Fibroblast of peridontal ligament (primary cell): ENCODE results near the gene LRP1.
A peak's percentile ranks its signal among the peaks of the same experiment; 100 is the strongest.

ENCODE experiments used
- DNase-seq: peaks from one replicate; pipeline ENCODE4 v3.0.0-alpha.2; 2010; ENCODE audit errors: extremely low read depth

LRP1 gene

DNA sequence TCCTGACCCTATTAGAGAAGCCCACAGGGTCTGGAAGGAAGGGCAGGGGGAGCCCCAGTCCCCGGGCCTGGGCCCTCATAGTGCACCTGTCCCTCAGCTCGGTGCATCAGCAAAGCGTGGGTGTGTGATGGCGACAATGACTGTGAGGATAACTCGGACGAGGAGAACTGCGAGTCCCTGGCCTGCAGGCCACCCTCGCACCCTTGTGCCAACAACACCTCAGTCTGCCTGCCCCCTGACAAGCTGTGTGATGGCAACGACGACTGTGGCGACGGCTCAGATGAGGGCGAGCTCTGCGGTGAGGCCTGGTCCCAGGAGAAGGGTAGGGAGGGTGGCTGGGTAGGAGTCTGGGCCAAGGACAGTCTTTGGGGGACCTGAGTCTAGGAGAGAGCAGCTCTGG lies 45.4 kb downstream of the LRP1 start:
- no peak for DNase-seq

DNA sequence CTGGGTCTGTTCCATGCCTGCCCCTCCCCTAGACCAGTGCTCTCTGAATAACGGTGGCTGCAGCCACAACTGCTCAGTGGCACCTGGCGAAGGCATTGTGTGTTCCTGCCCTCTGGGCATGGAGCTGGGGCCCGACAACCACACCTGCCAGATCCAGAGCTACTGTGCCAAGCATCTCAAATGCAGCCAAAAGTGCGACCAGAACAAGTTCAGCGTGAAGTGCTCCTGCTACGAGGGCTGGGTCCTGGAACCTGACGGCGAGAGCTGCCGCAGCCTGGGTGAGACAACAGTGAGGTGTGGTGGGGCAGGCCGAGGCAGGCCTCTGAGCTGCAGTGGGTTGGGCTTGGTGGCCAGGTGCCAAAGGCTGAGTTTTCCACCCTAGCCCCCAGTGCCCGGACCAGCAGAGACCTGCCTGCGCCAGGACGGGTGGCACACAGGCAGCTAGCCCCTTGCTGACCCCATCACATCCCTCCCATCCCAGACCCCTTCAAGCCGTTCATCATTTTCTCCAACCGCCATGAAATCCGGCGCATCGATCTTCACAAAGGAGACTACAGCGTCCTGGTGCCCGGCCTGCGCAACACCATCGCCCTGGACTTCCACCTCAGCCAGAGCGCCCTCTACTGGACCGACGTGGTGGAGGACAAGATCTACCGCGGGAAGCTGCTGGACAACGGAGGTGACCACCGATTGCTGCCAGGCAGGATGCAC lies 47.3 kb downstream of the LRP1 start:
- DNase-seq = peak; percentile 75

DNA sequence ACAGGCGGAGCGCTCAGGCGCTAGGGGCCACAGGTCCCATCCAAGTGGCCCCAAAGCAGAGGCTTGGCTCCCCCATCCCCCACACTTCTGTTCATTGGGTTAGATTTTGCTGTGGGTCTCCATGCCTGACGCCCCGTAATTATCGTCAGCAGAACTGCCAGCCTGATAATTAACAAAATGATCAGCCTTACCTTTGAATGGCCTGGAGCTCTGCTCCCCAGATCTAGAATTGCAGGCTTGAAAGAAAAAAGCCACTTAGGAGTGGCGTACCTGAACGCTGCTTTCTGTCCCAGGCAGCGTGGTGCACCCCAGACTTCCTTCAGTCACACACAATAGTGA lies 47.8 kb downstream of the LRP1 start:
- DNase-seq = no peak

GRCh38 chr12:57176846-57177245 lies 48.6 kb downstream of the LRP1 start:
- no peak for DNase-seq

DNA sequence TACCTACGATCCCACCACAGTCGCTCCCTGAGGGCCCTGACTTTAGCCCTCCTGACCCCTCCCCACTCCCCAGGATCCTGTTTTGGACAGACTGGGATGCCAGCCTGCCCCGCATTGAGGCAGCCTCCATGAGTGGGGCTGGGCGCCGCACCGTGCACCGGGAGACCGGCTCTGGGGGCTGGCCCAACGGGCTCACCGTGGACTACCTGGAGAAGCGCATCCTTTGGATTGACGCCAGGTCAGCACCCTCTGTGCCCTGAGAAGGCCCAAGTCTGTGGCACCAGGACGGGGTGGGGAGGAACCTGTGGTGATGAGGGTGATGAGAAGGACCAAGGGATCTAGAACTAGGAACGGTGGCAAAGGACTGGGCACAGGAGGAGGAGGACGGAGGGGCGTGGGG lies 49.1 kb downstream of the LRP1 start:
- no peak for DNase-seq

- DNase-seq = no peak
Measured at GRCh38 chr12:57178213-57178612, 49.9 kb downstream of the LRP1 start.

- DNase-seq = no peak
Measured at GRCh38 chr12:57179331-57180086, 51.2 kb downstream of the LRP1 start.

DNA sequence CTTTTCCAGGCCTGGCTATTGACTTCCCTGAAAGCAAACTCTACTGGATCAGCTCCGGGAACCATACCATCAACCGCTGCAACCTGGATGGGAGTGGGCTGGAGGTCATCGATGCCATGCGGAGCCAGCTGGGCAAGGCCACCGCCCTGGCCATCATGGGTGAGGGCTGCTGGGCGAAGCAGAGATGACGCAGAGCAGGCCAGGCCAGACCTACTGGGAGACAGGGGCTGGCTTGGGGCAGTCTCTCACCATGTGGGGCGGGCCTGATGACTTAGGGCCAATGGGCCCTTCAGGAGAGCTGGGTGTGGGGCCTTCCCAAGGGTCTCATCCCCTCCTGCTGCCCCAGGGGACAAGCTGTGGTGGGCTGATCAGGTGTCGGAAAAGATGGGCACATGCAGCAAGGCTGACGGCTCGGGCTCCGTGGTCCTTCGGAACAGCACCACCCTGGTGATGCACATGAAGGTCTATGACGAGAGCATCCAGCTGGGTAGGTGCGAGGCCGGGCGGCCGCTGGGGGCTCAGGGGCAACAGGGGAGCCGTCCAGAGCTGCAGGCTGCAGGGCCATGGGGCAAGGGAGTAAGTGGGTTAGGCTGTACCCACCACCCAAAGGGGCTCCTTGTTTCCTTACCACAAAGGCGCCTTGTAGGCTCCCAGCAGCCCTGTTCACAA lies 52.2 kb downstream of the LRP1 start:
- DNase-seq = no peak

- DNase-seq = no peak
Measured at GRCh38 chr12:57181072-57181471, 52.8 kb downstream of the LRP1 start.

DNA sequence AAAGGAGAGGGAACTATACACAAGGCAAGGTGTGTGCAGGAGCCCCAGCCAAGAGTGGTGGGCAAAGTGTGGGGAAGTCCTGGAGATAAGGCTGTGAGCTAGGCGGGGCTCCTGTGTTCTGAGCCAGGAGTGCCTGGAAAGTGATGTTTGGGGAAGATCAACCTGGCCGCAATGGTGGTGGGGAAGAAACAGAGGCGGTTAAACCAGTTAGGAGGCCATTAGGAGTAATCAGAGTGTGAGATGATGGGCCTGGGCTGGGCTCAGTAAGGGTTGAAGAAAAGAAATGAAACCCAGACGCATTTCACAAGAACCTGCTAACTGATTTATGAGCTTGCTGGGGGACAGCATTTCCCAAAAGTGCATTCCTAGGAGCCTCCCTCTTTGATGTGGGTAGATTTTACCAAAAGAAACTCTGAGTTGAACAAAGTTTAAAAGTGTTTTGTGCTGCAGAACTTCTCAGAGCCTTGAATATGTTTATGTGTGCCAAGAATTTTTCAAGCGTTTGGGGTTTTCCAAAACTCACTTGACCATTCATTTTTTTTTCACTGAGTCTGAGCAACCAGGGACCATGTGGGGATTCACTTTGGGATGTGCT lies 53.4 kb downstream of the LRP1 start:
- peak; percentile 40 for DNase-seq

- peak; percentile 65 for DNase-seq
Measured at GRCh38 chr12:57182918-57183575, 54.8 kb downstream of the LRP1 start.

DNA sequence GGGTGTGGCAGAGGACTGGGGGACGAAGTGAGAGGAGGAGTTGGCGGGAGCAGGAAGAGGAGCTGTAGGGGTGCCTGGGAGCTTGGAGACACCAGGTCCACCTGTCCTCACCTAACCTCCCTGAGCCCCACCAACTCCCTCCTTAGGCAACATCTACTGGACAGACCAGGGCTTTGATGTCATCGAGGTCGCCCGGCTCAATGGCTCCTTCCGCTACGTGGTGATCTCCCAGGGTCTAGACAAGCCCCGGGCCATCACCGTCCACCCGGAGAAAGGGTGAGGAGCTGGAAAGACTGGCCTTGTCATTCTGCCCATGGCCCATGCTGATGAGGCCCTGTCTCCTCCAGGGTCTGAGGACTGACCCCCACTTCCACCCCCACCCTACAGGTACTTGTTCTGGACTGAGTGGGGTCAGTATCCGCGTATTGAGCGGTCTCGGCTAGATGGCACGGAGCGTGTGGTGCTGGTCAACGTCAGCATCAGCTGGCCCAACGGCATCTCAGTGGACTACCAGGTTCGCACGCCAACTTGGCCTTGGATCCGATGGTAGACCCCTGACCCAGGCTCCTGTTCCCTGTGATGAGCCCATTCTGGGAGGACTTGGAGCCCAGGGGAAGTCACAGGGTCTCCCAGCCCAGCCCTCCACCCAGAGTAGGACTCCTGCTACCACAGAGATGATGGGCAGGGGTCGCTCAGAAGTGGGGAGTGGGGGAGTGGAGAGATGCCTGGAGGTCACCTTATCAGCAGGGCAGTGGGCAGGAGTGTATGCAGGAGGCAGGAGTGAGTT lies 55.8 kb downstream of the LRP1 start:
- DNase-seq = no peak

DNA sequence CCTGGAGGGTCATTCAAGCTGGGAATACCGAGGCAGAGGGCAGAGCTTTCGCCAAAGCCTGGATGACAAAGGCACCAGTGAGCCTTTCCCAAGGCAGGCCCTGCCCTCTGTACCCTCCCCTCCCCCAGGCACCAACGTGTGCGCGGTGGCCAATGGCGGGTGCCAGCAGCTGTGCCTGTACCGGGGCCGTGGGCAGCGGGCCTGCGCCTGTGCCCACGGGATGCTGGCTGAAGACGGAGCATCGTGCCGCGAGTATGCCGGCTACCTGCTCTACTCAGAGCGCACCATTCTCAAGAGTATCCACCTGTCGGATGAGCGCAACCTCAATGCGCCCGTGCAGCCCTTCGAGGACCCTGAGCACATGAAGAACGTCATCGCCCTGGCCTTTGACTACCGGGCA lies 57.1 kb downstream of the LRP1 start:
- DNase-seq = no peak

DNA sequence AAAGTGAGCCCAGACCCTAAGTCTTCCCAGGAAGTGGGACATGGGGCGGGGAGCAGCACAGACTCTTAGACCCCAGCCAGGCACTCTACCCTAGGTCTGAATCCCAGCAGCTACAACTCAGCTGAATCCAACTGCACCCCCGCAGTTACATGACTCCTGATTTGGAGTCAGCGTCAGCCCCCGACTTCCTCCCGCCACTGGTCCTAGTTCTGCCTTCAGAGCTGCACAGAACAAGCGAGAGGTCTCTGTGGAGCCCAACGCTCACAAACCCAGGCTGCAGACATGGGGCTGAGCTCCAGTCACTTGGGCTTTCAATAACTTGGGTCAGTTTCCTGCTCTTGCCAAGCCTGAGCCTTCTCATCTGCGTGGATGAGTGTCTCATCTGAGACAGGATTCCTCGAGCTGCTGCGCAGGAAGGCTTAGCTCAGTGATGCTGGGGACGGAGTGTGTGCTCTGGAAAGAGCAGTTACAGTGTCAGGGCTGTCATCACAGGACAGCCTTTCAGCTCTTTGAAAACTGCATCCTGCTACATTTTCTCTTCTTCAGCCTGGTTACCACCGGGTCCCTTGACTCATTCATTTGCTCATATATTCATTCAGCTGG lies 57.7 kb downstream of the LRP1 start:
- DNase-seq = no peak

DNA sequence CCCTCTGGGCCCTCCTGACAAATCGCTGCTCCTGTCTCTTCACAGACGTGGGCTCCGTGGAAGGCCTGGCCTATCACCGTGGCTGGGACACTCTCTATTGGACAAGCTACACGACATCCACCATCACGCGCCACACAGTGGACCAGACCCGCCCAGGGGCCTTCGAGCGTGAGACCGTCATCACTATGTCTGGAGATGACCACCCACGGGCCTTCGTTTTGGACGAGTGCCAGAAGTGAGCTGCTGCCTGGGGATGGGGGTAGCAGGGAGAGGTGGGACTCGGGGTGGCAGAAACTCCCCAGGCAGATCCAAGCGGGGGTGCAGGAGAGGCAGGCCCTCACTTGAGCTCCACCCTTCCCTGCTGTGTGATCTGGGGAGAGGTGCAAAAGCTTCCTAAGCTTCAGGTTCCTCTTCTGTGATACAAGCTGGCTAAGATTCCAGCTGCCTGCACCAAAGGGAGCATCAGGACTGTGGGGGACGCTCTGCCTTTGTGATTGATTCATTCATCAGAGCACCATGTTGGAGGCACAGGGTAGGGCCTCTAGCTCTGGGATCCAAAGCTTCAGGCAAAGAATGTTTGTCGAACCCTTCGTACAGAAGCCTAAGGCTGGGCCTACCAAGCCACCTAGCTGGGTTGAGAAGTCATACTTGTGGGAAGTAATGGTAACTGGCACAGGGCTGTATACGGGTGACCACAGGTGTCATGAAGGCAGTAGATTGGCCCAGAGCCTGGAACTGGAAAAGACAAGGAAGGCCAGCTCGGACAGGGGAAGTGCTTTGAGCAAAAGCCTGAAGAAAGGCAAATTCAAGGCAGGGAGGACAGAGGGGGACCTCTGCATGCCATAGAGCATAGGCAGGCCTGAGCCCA lies 59.2 kb downstream of the LRP1 start:
- no peak for DNase-seq

- DNase-seq = no peak
Measured at GRCh38 chr12:57188090-57188425, 59.8 kb downstream of the LRP1 start.

GRCh38 chr12:57190037-57190436 lies 61.8 kb downstream of the LRP1 start:
- peak; percentile 28 for DNase-seq

- DNase-seq = no peak
Measured at GRCh38 chr12:57190821-57191220, 62.5 kb downstream of the LRP1 start.

DNA sequence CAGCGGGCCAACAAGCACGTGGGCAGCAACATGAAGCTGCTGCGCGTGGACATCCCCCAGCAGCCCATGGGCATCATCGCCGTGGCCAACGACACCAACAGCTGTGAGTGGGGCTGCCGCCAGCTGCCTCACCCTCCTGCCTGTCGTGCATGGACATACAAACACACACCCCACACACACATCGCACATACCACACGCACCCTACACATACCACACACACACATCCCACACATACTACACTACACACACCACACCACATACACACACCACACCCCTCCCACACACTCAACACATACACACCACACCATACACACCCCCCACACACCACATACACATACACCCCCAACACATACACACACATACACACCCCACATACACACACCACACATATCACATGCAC lies 63.1 kb downstream of the LRP1 start:
- peak; percentile 25 for DNase-seq

GRCh38 chr12:57192920-57193319 lies 64.6 kb downstream of the LRP1 start:
- DNase-seq = no peak
